Activated T-cell treated with anti-CD3 and anti-CD28 coated beads for 1 hour (primary cell): Measurements from ENCODE around the gene NOM1.
"Not testable (repeated sequence)": the region's sequence is repeated elsewhere in the genome, so short reads cannot be mapped to it uniquely, and the experiment has no call there.

ENCODE experiments used
- DNase-seq: peaks from one replicate; pipeline ENCODE4 v3.0.0-alpha.2; 2020; ENCODE audit warnings: low read depth

NOM1 gene

DNA sequence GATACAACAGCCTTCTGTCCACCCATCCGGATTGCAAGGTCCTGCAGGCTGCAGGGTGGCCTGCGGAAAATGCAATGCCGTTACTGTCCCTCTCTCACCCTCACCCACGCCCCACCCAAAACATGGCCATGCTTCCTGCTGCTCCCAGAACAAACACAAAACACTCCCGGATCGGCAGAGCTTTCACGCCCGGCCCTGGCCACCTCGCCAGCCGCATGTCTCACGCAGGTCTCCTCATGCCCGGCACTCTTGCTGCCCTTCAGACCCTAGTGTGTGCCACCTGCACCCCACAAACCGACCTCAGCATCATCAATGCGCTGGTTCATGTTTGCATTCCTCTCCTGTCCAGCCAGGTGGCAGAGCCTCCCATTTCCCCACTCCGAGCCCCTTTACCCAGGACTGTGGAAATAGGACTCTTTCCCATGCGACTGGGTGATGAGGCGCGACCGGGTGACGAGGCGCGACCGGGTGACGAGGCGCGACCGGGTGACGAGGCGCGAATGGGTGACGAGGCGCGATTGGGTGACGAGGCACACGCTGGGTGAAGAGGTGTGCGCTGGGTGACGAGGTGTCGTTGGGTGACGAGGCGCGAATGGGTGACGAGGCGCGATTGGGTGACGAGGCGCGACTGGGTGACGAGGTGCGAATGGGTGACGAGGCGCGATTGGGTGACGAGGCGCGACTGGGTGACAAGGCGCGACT is 8.9 kb upstream of the NOM1 start:
- DNase-seq = no peak

DNA sequence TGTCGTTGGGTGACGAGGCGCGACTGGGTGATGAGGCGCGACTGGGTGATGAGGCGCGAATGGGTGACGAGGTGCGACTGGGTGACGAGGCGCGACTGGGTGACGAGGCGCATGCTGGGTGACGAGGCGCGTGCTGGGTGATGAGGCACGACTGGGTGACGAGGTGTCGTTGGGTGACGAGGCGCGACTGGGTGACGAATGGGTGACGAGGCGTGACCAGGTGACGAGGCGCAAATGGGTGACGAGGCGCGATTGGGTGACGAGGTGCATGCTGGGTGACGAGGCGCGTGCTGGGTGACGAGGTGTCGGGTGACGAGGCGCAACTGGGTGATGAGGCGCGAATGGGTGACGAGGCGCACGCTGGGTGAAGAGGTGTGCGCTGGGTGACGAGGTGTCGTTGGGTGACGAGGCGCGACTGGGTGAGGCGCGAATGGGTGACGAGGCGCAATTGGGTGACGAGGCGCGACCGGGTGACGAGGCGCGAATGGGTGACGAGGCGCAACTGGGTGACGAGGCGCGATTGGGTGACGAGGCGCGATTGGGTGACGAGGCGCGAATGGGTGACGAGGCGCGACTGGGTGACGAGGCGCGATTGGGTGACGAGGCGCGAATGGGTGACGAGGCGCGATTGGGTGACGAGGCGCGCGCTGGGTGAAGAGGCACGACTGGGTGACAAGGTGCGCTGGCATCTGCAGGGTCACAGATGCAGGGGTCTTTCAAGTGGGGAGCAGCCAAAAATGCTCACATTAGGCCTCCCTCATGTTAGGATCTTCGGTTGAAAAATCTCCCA is 7.9 kb upstream of the NOM1 start:
- DNase-seq = no peak

DNA sequence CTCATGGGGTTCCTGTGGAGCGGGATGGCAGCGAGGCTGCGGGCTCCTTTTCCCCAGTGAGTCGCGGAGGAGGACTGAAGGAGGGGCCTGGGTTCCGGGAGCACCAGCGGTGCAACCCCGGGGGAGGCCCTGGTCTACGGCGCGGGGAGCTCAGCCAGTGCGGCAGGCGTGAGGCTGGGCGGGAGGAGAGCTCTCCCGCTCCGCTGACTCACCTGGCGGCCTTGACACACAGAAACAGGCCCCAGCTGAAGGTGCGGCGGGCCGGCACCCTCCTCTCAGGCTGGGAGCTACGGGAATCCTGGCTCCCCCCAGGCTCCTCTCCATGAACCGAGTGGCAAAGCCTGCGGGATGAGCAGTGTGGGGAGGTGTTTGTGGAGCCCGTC is 6.8 kb upstream of the NOM1 start:
- no peak for DNase-seq

DNA sequence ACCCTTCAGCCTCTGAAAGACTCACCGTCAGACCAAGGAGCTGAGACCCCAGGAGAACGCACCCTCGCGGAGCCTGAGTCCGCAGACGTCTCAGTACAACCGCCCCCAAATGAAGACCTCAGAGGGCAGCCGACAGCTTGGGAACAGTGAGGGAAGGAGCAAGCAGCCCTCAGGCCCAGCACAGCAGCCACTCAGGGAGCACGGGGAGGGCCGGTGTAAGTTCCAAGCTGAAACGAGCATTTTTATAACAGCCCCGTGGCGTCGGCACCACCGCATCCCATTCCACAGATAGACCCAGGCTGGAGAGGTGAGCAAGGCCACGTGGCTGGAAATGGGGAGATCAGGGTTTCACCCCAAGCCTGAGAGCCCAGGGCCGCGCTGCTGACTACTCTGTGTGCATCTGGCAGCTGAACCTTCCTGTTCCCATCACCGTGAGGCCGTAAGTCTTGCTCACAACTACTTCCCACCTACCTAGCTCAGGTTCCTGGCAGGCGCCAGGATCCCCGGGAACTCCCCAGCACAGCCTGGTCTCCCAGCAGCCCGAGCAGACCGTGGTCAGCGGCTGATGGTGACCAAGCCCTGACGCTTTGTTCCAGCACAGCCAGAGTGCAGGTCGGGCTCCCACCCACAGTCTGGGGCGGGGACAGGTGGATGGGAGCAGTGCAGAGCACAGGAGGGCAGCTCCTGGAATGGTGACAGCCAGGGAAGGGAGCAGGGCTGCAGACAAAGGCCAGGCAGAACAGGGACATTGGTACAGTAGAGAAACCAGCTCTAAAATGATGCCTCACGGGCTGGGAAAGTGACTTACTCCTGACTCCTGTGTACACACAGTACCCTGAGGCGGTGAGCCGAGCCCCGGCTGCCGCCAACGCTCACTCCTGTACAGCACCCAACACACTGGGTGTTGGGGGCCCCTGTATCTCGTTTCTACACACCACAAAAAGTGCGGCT is 6.1 kb upstream of the NOM1 start:
- DNase-seq = no peak

DNA sequence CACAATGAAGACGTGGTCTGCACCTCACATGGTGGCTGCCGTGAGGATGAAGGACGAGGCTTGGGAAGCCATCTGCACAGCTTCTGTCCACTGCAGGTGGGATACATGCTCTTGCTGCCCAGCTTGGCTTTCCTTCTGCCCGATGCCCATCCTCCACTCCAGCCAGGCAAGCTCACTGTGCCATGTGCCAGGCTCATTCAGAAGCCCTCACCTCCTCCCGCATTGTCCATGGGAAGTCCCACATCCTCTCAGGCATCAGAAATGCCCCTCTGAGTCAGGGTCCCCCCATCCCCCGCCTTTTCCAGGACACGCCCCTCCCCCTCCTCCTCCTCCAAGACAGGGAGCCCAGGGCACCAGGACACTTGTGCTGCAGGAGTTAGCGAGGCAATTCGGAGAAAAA is 4.6 kb upstream of the NOM1 start:
- no peak for DNase-seq

DNA sequence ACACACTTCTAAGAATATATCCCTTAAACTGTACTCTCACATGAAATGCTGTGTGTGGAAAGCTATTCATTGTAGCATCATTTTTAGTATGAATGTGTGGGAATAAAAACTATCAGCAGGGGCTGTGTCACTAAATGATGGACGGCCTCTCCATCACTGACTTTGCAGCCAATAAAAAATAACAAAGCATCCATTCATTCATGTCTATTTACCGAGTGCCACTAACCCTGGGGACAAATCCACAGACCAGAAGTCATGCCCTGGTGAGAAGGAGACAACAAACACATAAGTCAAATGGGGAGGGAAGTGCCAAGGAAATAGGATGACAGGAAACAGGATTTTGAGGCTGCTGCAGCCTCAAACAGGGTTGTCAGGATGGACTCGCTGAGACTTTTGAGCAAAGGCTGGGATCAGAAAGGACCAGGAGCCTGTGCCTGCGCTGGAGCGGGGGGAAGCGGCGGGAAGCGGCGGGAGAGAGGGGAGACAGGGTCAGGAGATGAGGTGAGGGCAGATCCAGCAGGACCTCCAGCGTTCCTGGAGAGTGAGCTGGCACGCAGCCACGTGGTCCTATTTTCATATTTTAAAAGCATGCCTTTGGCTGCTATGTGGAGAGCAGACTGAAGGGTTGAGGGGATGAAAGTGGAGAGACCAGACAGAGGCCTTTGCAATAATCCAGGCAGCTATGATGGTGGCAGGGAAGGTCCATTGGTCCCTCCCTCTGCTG is 2.2 kb upstream of the NOM1 start:
- no peak for DNase-seq

DNA sequence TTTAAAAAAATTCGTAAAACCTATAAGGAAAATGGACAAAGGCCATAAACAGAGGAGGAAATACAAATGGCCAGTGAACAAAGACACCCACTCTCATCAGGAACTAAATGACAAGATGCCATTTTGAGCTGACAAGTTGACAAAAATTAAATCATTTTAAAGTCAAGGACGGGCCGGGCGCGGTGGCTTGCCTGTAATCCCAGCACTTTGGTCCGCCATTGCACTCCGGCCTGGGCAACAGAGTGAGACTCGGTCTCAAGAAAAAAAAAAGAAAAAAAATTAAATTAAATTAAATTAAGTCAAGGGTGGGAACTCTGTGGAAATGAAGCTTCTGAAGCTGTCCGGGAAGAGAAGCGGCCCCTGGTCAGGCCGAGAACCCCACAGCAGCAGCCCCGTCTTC is 1.2 kb upstream of the NOM1 start:
- DNase-seq = no peak

DNA sequence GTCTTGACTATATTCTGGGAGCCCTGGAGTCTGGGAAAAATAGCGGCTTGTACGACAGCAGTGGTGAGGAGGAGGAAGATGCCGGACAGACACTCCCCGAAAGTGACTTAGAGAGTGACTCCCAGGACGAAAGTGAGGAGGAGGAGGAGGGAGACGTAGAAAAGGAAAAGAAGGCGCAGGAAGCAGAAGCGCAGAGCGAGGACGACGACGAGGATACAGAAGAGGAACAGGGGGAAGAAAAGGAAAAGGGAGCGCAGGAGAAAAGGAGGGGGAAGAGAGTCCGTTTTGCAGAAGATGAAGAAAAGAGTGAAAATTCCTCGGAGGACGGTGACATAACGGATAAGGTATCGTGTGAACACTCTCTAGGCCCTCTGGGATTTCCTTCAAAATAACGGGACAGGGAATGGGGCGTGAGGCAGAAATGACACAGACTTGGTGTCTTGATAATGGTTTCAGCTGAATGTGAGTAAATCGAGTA is 908 bp downstream of the NOM1 start:
- no peak for DNase-seq

DNA sequence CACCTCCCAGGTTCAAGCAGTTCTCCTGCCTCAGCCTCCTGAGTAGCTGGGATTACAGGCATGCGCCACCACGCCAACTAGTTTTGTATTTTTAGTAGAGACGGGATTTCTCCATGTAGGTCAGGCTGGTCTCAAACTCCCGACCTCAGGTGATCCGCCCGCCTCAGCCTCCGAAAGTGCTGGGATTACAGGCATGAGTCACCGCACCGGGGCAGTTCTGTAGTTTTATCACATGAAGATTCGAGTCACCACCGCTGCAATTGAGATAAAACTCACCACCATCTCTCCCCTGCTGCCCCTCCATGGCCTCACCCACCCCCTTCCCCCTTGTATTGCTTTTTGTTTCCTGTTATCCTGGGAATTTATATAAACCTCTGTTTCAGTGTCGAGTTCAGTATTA is 3.7 kb downstream of the NOM1 start:
- not testable (repeated sequence) for DNase-seq

DNA sequence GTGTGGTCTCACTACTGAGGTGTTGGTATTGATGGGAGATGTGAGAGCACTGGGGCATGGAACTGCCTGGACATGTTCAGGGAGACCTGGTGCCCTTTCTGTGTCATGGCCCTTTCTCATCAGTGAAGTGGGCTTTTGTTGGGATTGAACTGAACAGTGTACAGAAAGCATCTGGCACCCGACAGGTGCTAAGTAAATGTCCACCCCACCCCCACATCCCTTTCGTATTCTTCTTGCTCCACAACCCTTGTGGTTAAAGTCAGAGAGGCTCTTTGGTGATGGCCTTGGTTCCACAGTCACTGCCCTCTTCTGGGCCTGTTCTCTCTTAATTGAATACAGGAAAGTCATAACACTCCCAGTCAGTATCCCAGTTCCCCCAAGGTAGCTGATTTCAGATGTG is 5.4 kb downstream of the NOM1 start:
- no peak for DNase-seq

DNA sequence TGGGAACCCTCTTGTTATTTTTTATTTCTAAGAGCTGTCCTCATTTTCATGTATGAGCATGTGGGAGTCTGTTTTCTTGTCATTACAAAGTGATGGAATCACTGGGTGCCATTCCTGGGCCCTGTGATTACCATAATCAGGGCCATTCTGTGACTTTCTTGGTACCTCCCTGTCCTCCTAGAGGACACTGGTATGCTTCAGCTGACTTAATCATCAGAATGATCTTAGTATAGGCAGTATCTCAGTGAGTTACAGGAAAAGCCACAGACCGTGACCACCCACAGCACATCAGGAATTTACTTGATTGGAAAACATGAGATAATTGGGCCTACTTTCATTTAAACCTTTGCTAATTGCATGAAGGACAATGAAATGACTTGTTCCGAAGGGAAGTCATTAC is 7.2 kb downstream of the NOM1 start:
- DNase-seq = no peak

DNA sequence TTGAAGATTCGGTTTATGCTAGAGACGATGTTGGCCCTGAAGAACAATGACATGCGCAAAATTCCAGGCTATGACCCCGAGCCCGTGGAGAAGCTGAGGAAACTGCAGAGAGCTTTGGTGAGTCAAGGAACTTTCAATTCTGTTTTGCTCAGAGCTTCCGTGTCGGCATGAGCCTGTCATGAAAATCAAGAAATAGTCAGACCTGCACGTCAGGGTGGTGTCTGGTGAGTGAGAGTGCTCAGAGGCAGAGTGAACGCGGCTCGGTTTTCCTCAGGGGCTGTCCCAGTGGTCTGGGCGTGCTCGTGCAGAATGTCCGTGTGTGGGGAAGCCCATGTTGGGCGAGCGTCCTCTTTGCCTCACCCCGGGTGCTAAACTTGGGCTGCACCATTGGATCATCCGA is 12.6 kb downstream of the NOM1 start:
- no peak for DNase-seq

DNA sequence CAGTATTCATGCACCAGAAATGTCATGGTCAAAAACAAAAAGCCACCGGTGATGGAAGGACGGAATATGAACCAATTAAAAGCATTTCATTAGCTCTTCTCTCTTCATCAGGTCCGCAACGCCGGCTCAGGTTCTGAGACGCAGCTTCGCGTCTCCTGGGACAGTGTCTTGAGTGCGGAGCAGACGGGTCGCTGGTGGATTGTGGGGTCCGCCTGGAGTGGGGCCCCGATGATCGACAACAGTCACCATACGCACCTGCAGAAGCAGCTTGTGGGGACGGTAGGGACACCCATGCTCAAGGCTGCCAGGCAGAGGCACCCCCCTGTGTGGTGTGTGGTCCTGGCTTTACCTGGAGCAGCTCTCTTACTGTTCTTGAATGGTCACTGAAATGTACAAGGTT is 13.4 kb downstream of the NOM1 start:
- no peak for DNase-seq

DNA sequence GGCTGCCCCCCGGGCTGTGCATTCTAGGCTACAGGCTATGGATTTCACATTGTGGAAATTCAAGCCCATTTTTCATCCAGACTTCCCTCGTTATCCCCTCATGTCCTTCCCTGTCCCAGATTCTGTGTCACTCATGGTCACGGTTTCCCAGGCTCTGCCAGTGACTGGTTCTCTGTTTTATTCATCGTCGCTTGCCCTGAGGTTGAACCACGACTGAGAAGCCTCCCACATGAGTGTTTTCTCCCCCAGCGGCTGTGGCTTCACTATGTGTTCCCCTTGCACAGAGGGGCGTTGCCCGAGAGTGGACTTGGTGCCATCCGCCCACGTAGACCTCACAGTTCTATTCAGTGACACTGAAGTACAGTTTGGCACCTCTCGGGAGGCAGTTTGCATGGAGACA is 14.0 kb downstream of the NOM1 start:
- no peak for DNase-seq

DNA sequence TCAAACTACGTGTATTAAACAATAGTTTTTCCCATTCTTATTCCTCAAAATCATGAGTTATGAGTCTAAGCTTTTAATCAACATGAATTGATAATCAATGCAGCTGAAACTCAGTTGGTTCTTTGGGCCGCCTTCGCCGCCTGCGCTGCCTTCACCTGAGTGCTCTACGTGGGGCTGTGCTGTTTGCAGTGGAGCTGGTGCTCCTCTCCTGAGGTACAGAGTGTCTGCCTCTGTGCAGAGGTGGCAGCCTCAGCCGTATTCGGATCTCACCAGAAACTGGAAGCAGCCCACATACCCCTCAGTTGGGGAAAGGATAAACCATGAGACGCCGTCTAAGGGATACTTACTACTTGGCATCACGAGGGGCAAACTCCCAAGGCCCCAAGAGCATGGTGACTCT is 15.5 kb downstream of the NOM1 start:
- DNase-seq = no peak

DNA sequence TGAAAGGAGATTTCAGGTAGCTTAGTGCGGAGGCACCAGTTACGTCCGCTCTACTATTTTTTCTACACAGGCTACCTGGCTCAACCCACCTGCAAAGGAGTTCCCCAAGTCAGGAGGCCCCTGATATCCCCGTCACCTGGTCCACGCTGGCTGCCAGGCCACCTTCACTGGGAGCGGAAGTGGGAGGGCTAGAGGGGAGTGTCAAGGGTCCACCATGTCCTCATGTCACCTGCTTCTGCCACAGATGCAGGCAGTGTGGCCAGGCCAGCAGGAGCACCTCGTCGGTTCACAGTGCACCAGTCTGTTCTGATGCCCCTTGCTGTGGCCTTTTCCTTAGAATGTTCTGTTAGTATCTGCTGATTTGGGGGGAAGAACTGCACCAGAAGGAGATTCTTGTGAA is 16.9 kb downstream of the NOM1 start:
- DNase-seq = no peak

DNA sequence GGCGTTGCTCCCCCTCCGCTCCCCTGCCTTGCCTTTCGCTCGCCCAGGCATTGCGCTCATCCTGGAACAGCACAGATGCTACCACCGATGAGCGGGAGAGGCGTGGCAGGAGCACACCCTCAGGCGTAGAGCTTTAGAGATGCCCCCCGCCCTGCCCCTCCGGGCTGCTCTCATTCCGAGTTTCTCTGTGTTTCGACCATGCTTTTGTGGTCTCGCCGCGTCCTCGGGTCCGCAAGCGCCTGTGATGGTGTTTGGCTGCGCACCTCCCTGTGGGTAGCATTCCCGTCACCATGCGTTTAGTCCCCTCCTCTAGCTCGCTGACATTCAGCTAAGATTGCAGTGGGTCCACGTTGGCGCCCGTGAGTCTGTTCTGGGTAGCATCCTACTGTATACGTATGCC is 18.7 kb downstream of the NOM1 start:
- no peak for DNase-seq

DNA sequence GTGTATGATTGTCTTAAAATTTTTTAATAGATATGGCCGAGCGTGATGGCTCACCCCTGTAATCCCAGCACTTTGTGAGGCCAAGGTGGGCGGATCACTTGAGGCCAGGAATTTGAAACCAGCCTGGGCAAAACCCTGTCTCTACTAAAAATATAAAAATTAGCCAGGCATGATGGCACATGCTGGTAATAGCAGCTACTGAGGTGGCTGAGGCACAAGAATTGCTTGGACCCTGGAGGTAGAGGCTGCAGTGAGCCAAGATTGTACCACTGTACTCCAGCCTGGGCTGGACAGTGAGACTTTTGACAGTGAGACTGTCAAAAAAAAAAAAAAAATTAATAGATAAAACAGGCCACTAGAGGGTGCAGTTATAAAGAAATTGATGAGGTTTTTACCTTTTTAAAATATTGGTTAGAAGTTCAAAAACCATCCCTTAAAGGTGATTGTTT is 20.5 kb downstream of the NOM1 start:
- DNase-seq = no peak

DNA sequence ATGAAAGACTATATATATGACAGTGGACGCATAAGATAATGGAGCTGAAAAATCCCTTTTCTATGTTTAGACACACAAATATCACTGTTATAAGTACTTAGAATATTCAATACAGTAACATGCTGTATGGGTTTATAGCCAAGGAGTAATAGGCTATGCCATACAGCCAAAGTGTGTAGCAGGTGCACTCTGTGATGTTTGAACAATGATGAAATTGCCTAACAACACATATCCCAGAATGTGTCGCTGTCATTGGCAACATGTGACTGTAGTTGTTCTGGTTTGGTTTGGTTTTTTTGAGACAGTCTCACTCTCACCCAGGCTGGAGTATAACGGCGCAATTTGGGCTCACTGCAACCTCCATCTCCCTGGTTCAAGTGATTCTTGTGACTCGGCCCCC is 26.1 kb downstream of the NOM1 start:
- no peak for DNase-seq

DNA sequence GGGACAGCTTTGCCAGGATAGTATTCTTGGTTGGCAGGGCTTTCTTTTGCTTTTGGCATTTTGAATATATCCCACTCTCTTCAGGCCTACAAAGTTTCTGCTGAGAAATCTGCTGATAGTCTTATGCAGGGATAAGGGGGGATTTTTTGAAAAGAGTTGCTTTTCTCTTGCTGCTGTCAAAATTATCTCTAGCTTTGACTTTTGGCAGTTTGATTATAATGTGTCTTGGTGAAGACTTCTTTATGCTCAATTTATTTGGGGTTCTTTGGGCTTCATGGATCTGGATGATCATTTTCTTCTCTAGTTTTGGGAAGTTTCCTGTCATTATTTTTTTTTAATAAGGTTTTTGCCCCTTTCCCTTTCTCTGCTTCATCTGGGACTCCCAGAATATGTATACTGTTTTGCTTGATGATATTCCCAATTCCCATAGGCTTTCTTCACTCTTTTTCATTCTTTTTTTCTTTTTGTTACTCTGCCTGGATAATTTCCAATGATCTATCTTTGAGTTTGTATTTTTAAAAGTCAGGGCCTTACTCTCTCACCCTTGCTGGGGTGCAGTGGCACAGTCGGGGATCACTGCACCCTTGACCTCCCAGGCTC is 29.6 kb downstream of the NOM1 start:
- no peak for DNase-seq

DNA sequence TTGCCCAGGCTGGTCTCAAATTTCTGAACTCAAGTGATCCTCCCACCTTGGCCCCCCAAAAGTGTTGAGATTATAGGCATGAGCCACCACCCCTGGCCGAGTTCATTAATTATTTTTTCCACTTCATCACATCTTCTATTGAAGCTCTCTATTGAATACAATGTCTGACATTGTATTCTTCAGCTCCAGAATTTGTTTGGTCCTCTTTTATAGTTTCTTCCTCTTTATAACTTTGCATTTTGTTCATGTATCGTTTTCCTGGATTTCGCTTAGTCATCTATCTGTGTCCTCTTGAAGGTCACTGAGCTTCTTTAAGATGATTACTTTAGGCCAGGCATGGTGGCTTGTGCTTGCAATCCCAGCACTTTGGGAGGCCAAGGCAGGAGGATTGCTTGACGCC is 30.2 kb downstream of the NOM1 start:
- DNase-seq = no peak
